Fibroblast of lung (primary cell): ENCODE data around the gene LRRC8C.

Experiments used
- CTCF ChIP-seq, 2 donors: IDR thresholded peaks in 1 of 2; conservative IDR thresholded peaks in 1 of 2; 1 replicate in 1 of 2; 2 replicates in 1 of 2; pipeline ENCODE4 v1.5.1; 2011 to 2012; ENCODE audit warnings: low read length in 2 of 2, control low read depth in 1 of 2, inconsistent platforms in 1 of 2, low read depth in 1 of 2, mild to moderate bottlenecking in 1 of 2
- EZH2 ChIP-seq: IDR thresholded peaks from 2 replicates; pipeline ENCODE4 v1.5.1; 2012; ENCODE audit warnings: low read length, control low read depth, mild to moderate bottlenecking; ENCODE audit errors: missing control alignments

GRCh38 chr1:89606227-89606980 is 26.5 kb upstream of the LRRC8C start:
- TF ChIP-seq CTCF (conservative IDR thresholded peaks at IDR 0.05 in 1 of 2, IDR thresholded peaks at IDR 0.05 in 1 of 2; ENCODE audit: low read depth in 1 of 2, low read length in 2 of 2), result no peak
- TF ChIP-seq EZH2, result no peak
